ENCODE data around the gene KYNU. TPM values are rescaled to one million over a fixed set of nuclear protein-coding genes. Genes with fewer than 3 reads are reported as not detected.

Gene KYNU
- total and polyA plus RNA-seq, 10 of the 15 experiments (the other 5 are each of a cell fraction or from before 2014, with no cell fraction given), result 31.3 to 101 (median 38.3) TPM

GRCh38 chr2:142961202-142961601 lies 83.7 kb downstream of the KYNU start:
- intact Hi-C loops (cut with micrococcal nuclease; ENCODE audit: unreplicated experiment) (no loop called here), in situ Hi-C loops (cut with MboI) (no loop called here)
- H4K20me1 ChIP-seq (ENCODE audit: control insufficient read depth, insufficient read depth), result no peaks in the 10 kb centered on the region
- TF ChIP-seq EED (IDR thresholded peaks at IDR 0.05; ENCODE audit: low read depth), result no peak
- no peak for TF ChIP-seq PKNOX1 (IDR thresholded peaks at IDR 0.05)
- TF ChIP-seq TAF1 (IDR thresholded peaks at IDR 0.05; ENCODE audit: borderline replicate concordance, low read depth, low read length), result no peak
- TF ChIP-seq IRF4 (IDR thresholded peaks at IDR 0.05; ENCODE audit: low read depth, low read length), result no peak
- no peak for TF ChIP-seq SIN3A (IDR thresholded peaks at IDR 0.05; ENCODE audit: low read depth, low read length)
- TF ChIP-seq IRF3 (IDR thresholded peaks at IDR 0.05), result no peak
- TF ChIP-seq E4F1 (IDR thresholded peaks at IDR 0.05; ENCODE audit: borderline replicate concordance, partially characterized antibody), result no peak
- TF ChIP-seq FOS (IDR thresholded peaks at IDR 0.05; ENCODE audit: borderline replicate concordance, extremely low read depth, insufficient read length), result no peak
- TF ChIP-seq, protein P1, sequence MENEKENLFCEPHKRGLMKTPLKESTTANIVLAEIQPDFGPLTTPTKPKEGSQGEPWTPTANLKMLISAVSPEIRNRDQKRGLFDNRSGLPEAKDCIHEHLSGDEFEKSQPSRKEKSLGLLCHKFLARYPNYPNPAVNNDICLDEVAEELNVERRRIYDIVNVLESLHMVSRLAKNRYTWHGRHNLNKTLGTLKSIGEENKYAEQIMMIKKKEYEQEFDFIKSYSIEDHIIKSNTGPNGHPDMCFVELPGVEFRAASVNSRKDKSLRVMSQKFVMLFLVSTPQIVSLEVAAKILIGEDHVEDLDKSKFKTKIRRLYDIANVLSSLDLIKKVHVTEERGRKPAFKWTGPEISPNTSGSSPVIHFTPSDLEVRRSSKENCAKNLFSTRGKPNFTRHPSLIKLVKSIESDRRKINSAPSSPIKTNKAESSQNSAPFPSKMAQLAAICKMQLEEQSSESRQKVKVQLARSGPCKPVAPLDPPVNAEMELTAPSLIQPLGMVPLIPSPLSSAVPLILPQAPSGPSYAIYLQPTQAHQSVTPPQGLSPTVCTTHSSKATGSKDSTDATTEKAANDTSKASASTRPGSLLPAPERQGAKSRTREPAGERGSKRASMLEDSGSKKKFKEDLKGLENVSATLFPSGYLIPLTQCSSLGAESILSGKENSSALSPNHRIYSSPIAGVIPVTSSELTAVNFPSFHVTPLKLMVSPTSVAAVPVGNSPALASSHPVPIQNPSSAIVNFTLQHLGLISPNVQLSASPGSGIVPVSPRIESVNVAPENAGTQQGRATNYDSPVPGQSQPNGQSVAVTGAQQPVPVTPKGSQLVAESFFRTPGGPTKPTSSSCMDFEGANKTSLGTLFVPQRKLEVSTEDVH (IDR thresholded peaks at IDR 0.05; ENCODE audit: low read depth, partially characterized antibody), result no peak
- no peak for TF ChIP-seq NR2C1 (IDR thresholded peaks at IDR 0.05)
- POLR2A ChIA-PET, result no interaction called here
- CTCF ChIA-PET, result interaction anchor here (0.6 kb wide), 2 partner anchors 20 to 709 kb away, joined by 3 to 4 read pairs; no protein-coding TSS in a partner anchor
- DNase-seq (ENCODE audit: low read depth, low spot score) (no peak), ATAC-seq (no peak), FAIRE-seq (no peak)
- no TSS peak for BruUV-seq (replicated peaks)
- H3K9ac ChIP-seq (ENCODE audit: control insufficient read depth, insufficient read depth, low read length), result no peak overlapping the region
- no peak overlapping the region for H3K4me3 ChIP-seq
- SMC1A ChIA-PET (ENCODE audit: uncharacterized antibody, unreplicated experiment), result interaction anchor here (0.9 to 1.3 kb wide), 2 partner anchors 16 to 46 kb away, joined by 3 read pairs; no protein-coding TSS in a partner anchor
- H3K36me3 ChIP-seq (ENCODE audit: control insufficient read depth in 2 of 2, insufficient read depth in 2 of 2, low read length in 1 of 2), result peaks cover 0 to 6% of the 10 kb centered on the region in 2 experiments; a peak in 3 of 4 replicates
- 100% methylated on average over 1 of the region's 1 CpG for WGBS (ENCODE audit: insufficient coverage, insufficient replicate concordance, low lambda C conversion rate, missing lambda C conversion rate)
- no peaks in the 10 kb centered on the region for H3K4me1 ChIP-seq (ENCODE audit: control insufficient read depth, insufficient read depth, low read length)
- H3K9me3 ChIP-seq (replicated peaks; ENCODE audit: control insufficient read depth, insufficient read depth, low read length), result no peaks in the 10 kb centered on the region
- no peaks in the 10 kb centered on the region for H3K79me2 ChIP-seq (ENCODE audit: control insufficient read depth, insufficient read depth, low read length)
- RAD21 ChIA-PET (ENCODE audit: unreplicated experiment), result no interaction called here
- no peak overlapping the region for H3K4me2 ChIP-seq (ENCODE audit: control insufficient read depth, insufficient read depth)
- no peaks in the 10 kb centered on the region for H3K27me3 ChIP-seq (replicated peaks in 1 of 2; ENCODE audit: control insufficient read depth in 2 of 2, insufficient read depth in 2 of 2, low read length in 1 of 2)
- H3K27ac ChIP-seq (ENCODE audit: control insufficient read depth, insufficient read depth), result no peak overlapping the region
- H2AFZ ChIP-seq (ENCODE audit: control insufficient read depth, low read depth, low read length), result no peak overlapping the region
